PC-9 (cell line): ENCODE data around the gene FAM209B. TPM values are rescaled to one million over a fixed set of nuclear protein-coding genes. Genes with fewer than 3 reads are reported as not detected.

ENCODE experiments used
- BruUV-seq: library from RNA; stranded (reverse); fragments of 400-500 nt; replicated peaks from 2 replicates; lab custom pipeline; 2021; lab: Mats Ljungman, UMichigan
- CTCF ChIA-PET: fragments of 300-600 bp; sonication (Branson Sonifier 250); formaldehyde crosslinking; loops from one replicate; lab custom pipeline; 2022; ENCODE audit warnings: antibody characterized with exemption; lab: Charles Lee
- POLR2A ChIA-PET: fragments of 300-600 bp; sonication (Branson Sonifier 250); formaldehyde crosslinking; loops from one replicate; lab custom pipeline; 2022; ENCODE audit warnings: antibody characterized with exemption; ENCODE audit not compliant: unreplicated experiment; lab: Charles Lee
- DNase-seq, 2 experiments: peaks; one replicate each; pipeline versions ENCODE4 v3.0.0 to v3.0.0-alpha.2; 2015 to 2022; ENCODE audit warnings: mixed read lengths in 1 of 2
- H2AFZ ChIP-seq: fragments of 200-600 bp; sonication (generic); 2 replicates; pipeline ENCODE4 v1.8.1; 2017; ENCODE audit warnings: antibody characterized with exemption
- H3F3A ChIP-seq: fragments of 200-600 bp; sonication (generic); 2 replicates; pipeline ENCODE4 v1.8.1; 2017; ENCODE audit warnings: antibody characterized with exemption, mild to moderate bottlenecking, low read depth; ENCODE audit not compliant: insufficient read depth
- H3K27ac ChIP-seq: fragments of 200-600 bp; sonication (generic); 2 replicates; pipeline ENCODE4 v1.6.1; 2016; ENCODE audit warnings: mixed run types
- H3K27me3 ChIP-seq: fragments of 200-600 bp; sonication (generic); 2 replicates; pipeline ENCODE4 v1.6.1; 2016; ENCODE audit warnings: low read depth, mixed run types; ENCODE audit not compliant: insufficient read depth
- H3K36me3 ChIP-seq: fragments of 200-600 bp; sonication (generic); 2 replicates; pipeline ENCODE4 v1.6.1; 2016; ENCODE audit warnings: low read depth, mixed run types
- H3K4me1 ChIP-seq: fragments of 200-600 bp; sonication (generic); replicated peaks from 2 replicates; pipeline ENCODE4 v1.6.1; 2016; ENCODE audit warnings: mixed run types; ENCODE audit not compliant: insufficient read depth
- H3K4me2 ChIP-seq: fragments of 200-600 bp; sonication (generic); 2 replicates; pipeline ENCODE4 v1.6.1; 2017; ENCODE audit warnings: mixed run types
- H3K4me3 ChIP-seq: fragments of 200-600 bp; sonication (generic); 2 replicates; pipeline ENCODE4 v1.6.1; 2016; ENCODE audit warnings: mixed run types
- H3K79me2 ChIP-seq: fragments of 200-600 bp; sonication (generic); 2 replicates; pipeline ENCODE4 v1.6.1; 2017; ENCODE audit warnings: low read depth, mixed run types
- H3K9me2 ChIP-seq: fragments of 200-600 bp; sonication (generic); 2 replicates; pipeline ENCODE4 v1.8.1; 2017; ENCODE audit warnings: mild to moderate bottlenecking; ENCODE audit not compliant: insufficient read depth
- H3K9me3 ChIP-seq: fragments of 200-600 bp; sonication (generic); 2 replicates; pipeline ENCODE4 v1.8.1; 2016; ENCODE audit warnings: low read depth; ENCODE audit not compliant: insufficient read depth
- H4K20me1 ChIP-seq: fragments of 200-600 bp; sonication (generic); 2 replicates; pipeline ENCODE4 v1.8.1; 2017; ENCODE audit not compliant: insufficient read depth
- EZH2 ChIP-seq: fragments of 200-600 bp; sonication (generic); IDR thresholded peaks from 2 replicates; pipeline ENCODE4 v1.8.0; 2017; ENCODE audit warnings: antibody characterized with exemption, low read depth
- intact Hi-C: fragments of 100-400 bp; cut with micrococcal nuclease; formaldehyde crosslinking; loops from one replicate; pipeline ENCODE4 v1.10.0; 2022; ENCODE audit not compliant: unreplicated experiment
- total RNA-seq: library from RNA; stranded (reverse); gene quantifications from 2 replicates; pipeline ENCODE4 v1.2.3, GENCODE V29; 2021
- TF ChIP-seq, protein P1 (sequence below): fragments of 200-600 bp; sonication (generic); conservative IDR thresholded peaks from 2 replicates; pipeline ENCODE4 v1.6.1; 2017; ENCODE audit warnings: mixed run types, antibody characterized with exemption, mild to moderate bottlenecking, moderate library complexity

The FAM209B gene
- total RNA-seq, 1 experiment from 2014 or later: not detected

GRCh38 chr20:56580226-56580625 is 47.2 kb downstream of the FAM209B start:
- TF ChIP-seq, protein P1, sequence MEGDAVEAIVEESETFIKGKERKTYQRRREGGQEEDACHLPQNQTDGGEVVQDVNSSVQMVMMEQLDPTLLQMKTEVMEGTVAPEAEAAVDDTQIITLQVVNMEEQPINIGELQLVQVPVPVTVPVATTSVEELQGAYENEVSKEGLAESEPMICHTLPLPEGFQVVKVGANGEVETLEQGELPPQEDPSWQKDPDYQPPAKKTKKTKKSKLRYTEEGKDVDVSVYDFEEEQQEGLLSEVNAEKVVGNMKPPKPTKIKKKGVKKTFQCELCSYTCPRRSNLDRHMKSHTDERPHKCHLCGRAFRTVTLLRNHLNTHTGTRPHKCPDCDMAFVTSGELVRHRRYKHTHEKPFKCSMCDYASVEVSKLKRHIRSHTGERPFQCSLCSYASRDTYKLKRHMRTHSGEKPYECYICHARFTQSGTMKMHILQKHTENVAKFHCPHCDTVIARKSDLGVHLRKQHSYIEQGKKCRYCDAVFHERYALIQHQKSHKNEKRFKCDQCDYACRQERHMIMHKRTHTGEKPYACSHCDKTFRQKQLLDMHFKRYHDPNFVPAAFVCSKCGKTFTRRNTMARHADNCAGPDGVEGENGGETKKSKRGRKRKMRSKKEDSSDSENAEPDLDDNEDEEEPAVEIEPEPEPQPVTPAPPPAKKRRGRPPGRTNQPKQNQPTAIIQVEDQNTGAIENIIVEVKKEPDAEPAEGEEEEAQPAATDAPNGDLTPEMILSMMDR: no peak
- TF ChIP-seq EZH2: no peak
- CTCF ChIA-PET: no interaction called here

DNA sequence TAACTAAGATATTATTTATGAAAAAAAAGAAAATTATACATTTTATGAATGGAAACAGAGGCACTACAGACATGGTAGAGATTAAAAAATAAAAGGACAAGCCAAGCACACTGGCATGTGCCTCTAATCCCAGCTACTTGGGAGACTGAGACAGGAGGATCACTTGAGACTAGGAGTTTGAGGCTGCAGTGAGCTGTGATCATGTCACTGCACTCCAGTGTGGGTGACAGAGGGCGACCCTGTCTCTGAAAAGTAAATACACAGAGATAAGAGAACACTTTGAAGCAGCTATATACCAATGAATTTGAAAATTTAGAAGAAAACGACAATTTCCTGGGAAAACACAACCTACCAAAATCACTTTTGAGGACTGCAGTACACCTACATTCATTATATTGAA is 48.7 kb downstream of the FAM209B start:
- Histone ChIP-seq H3K4me3 (no peak overlapping the region), H3K9me2 (no peaks in the 10 kb centered on the region), H3K27me3 (no peaks in the 10 kb centered on the region), H3K36me3 (no peaks in the 10 kb centered on the region), H3K79me2 (no peaks in the 10 kb centered on the region), H3K4me1 (peaks cover 17% of the 10 kb centered on the region), H3K4me2 (no peak overlapping the region), H4K20me1 (no peaks in the 10 kb centered on the region), H3K9me3 (no peaks in the 10 kb centered on the region), H3F3A (peaks cover 9% of the 10 kb centered on the region), H2AFZ (no peak overlapping the region), H3K27ac (no peak overlapping the region)
- TF ChIP-seq, protein P1: no peak
- no peak for TF ChIP-seq EZH2
- POLR2A ChIA-PET: no interaction called here
- CTCF ChIA-PET: no interaction called here
- no peak for DNase-seq
- no TSS peak for BruUV-seq
- intact Hi-C loops: no loop called here

More at GRCh38 chr20:56580226-56580625, 47.2 kb downstream of the FAM209B start:
- no peak for DNase-seq
- no TSS peak for BruUV-seq
- intact Hi-C loops: no loop called here
- H4K20me1 ChIP-seq: no peaks in the 10 kb centered on the region
- H3K9me2 ChIP-seq: no peaks in the 10 kb centered on the region
- no peak overlapping the region for H2AFZ ChIP-seq
- no peaks in the 10 kb centered on the region for H3K36me3 ChIP-seq
- H3K27ac ChIP-seq: no peak overlapping the region; the same call in 1 of the 2 replicates
- H3F3A ChIP-seq: peaks cover 8% of the 10 kb centered on the region
- POLR2A ChIA-PET: no interaction called here
- H3K79me2 ChIP-seq: no peaks in the 10 kb centered on the region
- no peaks in the 10 kb centered on the region for H3K9me3 ChIP-seq
- peaks cover 17% of the 10 kb centered on the region for H3K4me1 ChIP-seq
- peak overlapping the region; percentile 42; the same call in 1 of the 2 replicates for H3K4me2 ChIP-seq
- H3K27me3 ChIP-seq: no peaks in the 10 kb centered on the region
- H3K4me3 ChIP-seq: no peak overlapping the region

- H2AFZ ChIP-seq: no peak overlapping the region
- peaks cover 17% of the 10 kb centered on the region for H3F3A ChIP-seq
- no peak overlapping the region for H3K27ac ChIP-seq
- DNase-seq: no peak
- H3K27me3 ChIP-seq: no peaks in the 10 kb centered on the region
- H3K9me2 ChIP-seq: no peaks in the 10 kb centered on the region
- H3K4me2 ChIP-seq: no peak overlapping the region
- H3K79me2 ChIP-seq: no peaks in the 10 kb centered on the region
- ChIA-PET CTCF (no interaction called here), POLR2A (no interaction called here)
- no peak overlapping the region for H3K4me3 ChIP-seq
- intact Hi-C loops: no loop called here
- no peaks in the 10 kb centered on the region for H3K36me3 ChIP-seq
- no TSS peak for BruUV-seq
- H3K4me1 ChIP-seq: peaks cover 25% of the 10 kb centered on the region
- H4K20me1 ChIP-seq: no peaks in the 10 kb centered on the region
- TF ChIP-seq, protein P1: no peak
- no peak for TF ChIP-seq EZH2
- no peaks in the 10 kb centered on the region for H3K9me3 ChIP-seq
Observed at GRCh38 chr20:56582542-56582941, 49.5 kb downstream of the FAM209B start.
